ENCODE data around the gene NME4.

DNA sequence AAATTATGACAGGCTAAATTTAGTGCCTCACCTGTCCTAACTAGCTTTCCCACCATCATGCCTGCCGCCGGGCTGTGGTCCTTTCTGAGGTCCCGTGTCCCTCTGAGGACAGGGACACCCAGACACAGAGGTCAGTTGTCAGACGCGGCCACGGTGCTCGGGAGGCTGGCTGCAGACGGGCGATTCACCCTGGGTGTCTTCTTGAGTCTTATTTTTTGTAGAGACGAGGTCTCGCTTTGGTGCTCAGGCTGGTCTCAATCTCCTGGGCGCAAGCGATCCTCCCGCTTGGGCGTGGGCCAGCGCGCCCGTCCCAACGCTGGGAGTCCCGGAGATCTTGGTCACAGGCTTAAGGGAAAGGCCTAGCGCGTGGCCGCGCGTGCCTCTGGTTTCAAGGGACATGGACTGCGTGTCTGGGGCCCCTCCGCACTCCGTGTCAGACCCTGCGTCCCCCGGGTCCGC is 27.7 kb downstream of the NME4 start:
- TF ChIP-seq CTCF (IDR thresholded peaks at IDR 0.05): no peak
- TF ChIP-seq POLR2A (IDR thresholded peaks at IDR 0.05): no peak
